Activated naive CD8-positive, alpha-beta T cell treated with anti-CD3 and anti-CD28 coated beads, Interleukin-2, amount 50 U/mL, for 24 hours (primary cell): ENCODE measurements around the gene UBL3.

Source experiments
- ATAC-seq: fragments of 150-1000 bp; cut with Tn5 transposase; one replicate; pipeline ENCODE4 v1.10.0; 2021
- DNase-seq: peaks from one replicate; pipeline ENCODE4 v3.0.0; 2021
- H3K27ac Mint-ChIP-seq: one replicate; pipeline ENCODE4 v1.8.0; 2021; ENCODE audit warnings: mild to moderate bottlenecking, mixed read lengths
- H3K27me3 Mint-ChIP-seq: one replicate; pipeline ENCODE4 v1.8.0; 2021; ENCODE audit warnings: mixed read lengths
- H3K36me3 Mint-ChIP-seq: one replicate; pipeline ENCODE4 v1.8.0; 2021; ENCODE audit warnings: low read depth, mixed read lengths
- H3K4me1 Mint-ChIP-seq: one replicate; pipeline ENCODE4 v1.8.0; 2021; ENCODE audit warnings: mixed read lengths
- H3K4me3 Mint-ChIP-seq: one replicate; pipeline ENCODE4 v1.8.0; 2021; ENCODE audit warnings: mild to moderate bottlenecking, moderate library complexity, mixed read lengths
- H3K9me3 Mint-ChIP-seq: one replicate; pipeline ENCODE4 v1.8.0; 2021; ENCODE audit warnings: mixed read lengths

The UBL3 gene

DNA sequence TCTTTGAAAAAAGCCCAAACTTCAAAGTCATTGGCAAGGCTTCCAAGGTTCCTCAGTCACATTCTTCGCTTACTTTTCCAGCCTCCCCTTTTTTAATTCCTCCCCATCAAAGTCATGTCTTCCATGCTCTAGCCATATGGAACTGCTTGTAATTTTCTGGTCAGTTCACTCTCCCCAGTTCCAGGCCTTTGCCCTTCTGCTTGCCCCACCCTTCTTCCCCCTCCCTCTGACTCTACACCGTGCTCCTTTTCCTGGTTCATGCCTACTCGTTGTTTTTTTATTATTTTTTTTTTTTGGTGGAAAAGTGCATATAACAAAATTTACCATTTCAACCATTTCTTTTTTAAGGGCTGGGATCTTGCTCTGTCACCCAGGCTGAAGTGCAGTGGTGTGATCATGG lies 102.3 kb downstream of the UBL3 start:
- no peak overlapping the region for H3K27ac Mint-ChIP-seq
- no peak overlapping the region for H3K4me3 Mint-ChIP-seq
- no peaks in the 10 kb centered on the region for H3K36me3 Mint-ChIP-seq
- no peaks in the 10 kb centered on the region for H3K9me3 Mint-ChIP-seq
- peaks cover 14% of the 10 kb centered on the region for H3K27me3 Mint-ChIP-seq
- no peaks in the 10 kb centered on the region for H3K4me1 Mint-ChIP-seq
- no peak for ATAC-seq
- no peak for DNase-seq

DNA sequence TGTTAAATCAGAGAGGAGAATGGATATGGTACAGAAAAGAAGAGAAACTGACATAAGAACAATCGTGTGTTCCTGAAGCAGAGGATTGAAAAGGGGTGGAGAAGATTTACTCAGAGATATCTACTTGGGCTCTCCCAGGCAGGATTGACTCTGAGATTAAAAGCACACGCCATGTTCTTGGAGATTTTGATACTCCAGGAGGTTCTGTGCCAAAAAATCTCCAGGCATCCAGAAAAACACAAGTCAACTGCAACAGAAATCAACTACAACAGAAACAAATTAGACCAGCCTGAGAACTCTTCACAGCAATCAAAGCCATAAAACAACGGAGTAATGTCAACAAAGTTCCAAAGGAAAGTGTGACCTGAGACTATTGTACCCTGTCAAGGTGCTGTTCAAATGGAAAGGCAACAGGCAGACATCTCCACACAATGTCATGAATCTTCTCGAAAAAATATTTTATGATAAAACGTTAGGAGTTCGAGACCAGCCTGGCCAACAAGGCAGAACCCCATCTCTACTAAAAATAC lies 104.2 kb downstream of the UBL3 start:
- Mint-ChIP-seq H3K4me1 (no peaks in the 10 kb centered on the region), H3K4me3 (no peak overlapping the region), H3K27me3 (peaks cover 14% of the 10 kb centered on the region), H3K9me3 (no peaks in the 10 kb centered on the region), H3K36me3 (no peaks in the 10 kb centered on the region), H3K27ac (no peak overlapping the region)
- DNase-seq (no peak), ATAC-seq (no peak)

DNA sequence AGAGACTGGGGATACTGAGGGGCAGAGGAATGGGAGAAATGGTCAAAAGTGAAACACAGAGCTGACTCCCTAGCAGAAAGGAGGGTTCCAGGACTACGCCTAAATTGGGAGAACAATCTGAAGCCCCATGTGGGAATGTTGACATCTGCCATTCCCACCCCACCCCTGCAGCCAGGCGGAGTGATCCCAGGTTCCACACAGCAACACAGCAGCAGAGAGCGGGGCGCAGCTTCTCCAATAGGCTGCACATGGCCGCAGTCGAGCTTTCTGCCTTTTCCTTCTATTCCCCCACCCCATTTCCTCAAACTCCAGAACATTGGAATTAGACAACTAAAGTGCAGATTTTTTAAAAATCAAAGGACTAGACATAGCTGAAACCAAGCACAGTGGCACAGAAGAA lies 104.7 kb downstream of the UBL3 start:
- no peak for ATAC-seq
- Mint-ChIP-seq H3K36me3 (no peaks in the 10 kb centered on the region), H3K27ac (no peak overlapping the region)

DNA sequence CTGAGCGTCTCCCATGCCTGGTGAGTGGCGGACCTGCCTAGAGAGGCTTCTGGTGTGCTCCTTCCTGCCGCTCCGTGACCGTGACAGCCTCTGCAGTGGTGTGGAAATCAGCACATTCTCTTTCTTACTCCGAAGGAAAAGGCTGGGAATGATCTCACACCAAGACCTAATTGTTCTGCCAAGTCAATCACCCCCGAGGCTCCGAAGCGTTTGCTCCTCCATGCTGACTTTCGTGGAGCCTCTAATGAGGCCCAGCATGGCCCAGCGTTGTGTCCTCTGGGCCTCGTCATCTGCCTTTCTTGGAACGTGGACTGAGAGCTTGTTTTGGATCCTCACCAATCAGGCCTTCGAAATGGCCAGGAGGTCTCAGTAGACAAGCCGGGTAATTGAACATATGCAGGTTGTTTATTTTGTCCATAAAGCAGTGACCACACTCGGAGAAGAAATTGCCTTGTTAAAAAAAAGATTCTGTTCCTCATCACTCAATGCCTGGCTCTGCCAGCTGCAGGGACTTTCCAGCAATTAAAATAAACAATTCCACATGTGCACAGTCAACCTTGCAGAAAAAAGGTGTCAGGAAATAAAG lies 107.1 kb downstream of the UBL3 start:
- H3K4me3 Mint-ChIP-seq = no peak overlapping the region
- H3K9me3 Mint-ChIP-seq = no peaks in the 10 kb centered on the region
- DNase-seq (no peak), ATAC-seq (no peak)
- H3K4me1 Mint-ChIP-seq = no peaks in the 10 kb centered on the region
- H3K27me3 Mint-ChIP-seq = peaks cover 10% of the 10 kb centered on the region
- no peak overlapping the region for H3K27ac Mint-ChIP-seq
- H3K36me3 Mint-ChIP-seq = no peaks in the 10 kb centered on the region

More for the DNA sequence above, 104.7 kb downstream of the UBL3 start:
- Mint-ChIP-seq H3K27me3 (peaks cover 14% of the 10 kb centered on the region), H3K4me1 (no peaks in the 10 kb centered on the region), H3K4me3 (no peak overlapping the region), H3K9me3 (no peaks in the 10 kb centered on the region)
- no peak for DNase-seq

DNA sequence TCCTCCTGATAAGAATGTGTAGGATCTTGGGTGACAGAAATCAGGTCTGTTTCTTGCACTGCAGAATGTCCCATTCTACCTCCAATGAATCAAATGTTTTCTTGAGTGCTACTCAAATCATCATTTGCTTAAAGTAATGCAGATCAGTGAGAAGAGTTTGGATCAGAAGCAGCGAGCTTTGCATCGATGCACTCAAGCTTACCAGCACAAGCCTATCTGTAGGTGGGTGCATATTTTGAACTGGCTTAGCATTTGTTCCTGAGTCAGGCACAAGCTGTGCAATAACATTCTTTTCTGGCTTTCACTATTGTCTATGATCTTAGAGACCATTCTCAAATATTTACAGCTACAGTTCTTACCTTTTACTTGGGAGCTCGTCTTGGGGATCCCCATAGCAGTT lies 109.5 kb downstream of the UBL3 start:
- ATAC-seq (no peak), DNase-seq (no peak)
- no peaks in the 10 kb centered on the region for H3K36me3 Mint-ChIP-seq
- no peak overlapping the region for H3K4me3 Mint-ChIP-seq
- H3K9me3 Mint-ChIP-seq = no peaks in the 10 kb centered on the region
- H3K27ac Mint-ChIP-seq = no peak overlapping the region
- H3K27me3 Mint-ChIP-seq = peaks cover 7% of the 10 kb centered on the region
- H3K4me1 Mint-ChIP-seq = no peaks in the 10 kb centered on the region

DNA sequence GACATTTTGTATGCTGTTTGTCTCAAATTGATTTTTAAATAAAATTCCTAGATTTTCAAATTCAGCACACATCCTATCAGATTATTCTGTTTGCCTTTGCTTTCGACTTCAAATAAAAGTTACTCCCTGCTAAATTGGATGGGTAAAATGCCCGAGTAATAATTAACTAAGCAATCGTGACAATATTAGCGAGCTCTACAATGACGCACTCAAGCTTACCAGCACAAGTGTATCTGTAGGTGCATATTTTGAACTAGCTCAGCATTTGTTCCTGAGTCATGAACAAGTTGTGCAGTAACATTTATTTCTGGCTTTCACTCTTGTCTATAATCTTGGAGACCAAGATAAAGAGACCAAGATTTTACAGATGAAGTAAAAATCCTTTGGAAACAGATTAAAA lies 113.4 kb downstream of the UBL3 start:
- no peaks in the 10 kb centered on the region for H3K9me3 Mint-ChIP-seq
- H3K4me3 Mint-ChIP-seq = no peak overlapping the region
- peaks cover 11% of the 10 kb centered on the region for H3K4me1 Mint-ChIP-seq
- H3K36me3 Mint-ChIP-seq = no peaks in the 10 kb centered on the region
- H3K27ac Mint-ChIP-seq = no peak overlapping the region
- ATAC-seq (no peak), DNase-seq (no peak)
- peaks cover 26% of the 10 kb centered on the region for H3K27me3 Mint-ChIP-seq

DNA sequence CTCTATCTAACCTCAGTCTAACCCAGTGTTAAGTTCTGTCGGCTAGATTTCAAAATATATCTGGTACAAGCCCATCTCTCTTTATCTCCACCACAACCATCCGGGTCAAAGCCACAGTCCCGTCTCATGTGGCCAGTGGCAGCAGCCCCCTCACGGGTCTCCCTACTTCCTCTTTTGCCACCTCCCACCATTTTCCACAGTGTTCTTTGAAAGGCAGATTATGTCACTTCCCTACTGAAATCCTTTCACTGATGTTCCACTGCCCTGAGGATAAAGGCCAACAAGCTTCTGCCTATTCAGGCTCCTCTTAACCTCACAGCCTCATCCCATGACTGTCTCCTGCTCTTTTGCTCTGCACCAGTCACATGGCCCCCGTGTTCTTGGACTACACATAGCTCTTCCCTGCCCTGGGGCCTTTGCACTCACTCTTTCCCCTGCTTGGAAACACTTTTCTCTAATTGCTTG lies 117.2 kb downstream of the UBL3 start:
- peaks cover 11% of the 10 kb centered on the region for H3K4me1 Mint-ChIP-seq
- no peak overlapping the region for H3K4me3 Mint-ChIP-seq
- H3K27ac Mint-ChIP-seq = no peak overlapping the region
- DNase-seq (no peak), ATAC-seq (peak; percentile 86)
- H3K9me3 Mint-ChIP-seq = no peaks in the 10 kb centered on the region
- H3K36me3 Mint-ChIP-seq = no peaks in the 10 kb centered on the region
- peaks cover 61% of the 10 kb centered on the region for H3K27me3 Mint-ChIP-seq

DNA sequence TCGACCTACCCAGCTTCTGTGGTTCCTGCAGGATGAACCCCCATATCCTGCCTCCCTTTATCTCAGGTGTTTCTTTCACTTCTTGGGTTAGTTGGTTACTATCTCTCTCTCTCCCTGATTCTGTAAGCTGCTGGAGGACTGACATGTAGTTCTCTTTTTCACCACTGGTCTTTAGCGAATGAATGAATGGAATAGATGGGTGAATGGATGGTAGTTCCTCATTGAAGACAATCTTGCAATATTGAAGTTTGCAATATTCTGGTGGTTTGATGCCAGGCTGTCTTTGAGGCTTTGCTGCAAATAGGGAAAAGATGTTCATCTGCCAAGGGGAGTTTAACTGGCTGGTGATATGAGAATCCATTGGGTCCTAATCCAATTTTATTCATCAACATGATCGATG lies 120.2 kb downstream of the UBL3 start:
- no peak for ATAC-seq
- H3K4me1 Mint-ChIP-seq = peaks cover 11% of the 10 kb centered on the region
- no peaks in the 10 kb centered on the region for H3K36me3 Mint-ChIP-seq
- peaks cover 5% of the 10 kb centered on the region for H3K9me3 Mint-ChIP-seq
- H3K4me3 Mint-ChIP-seq = no peak overlapping the region
- no peak overlapping the region for H3K27ac Mint-ChIP-seq
- DNase-seq = no peak
- peaks cover 65% of the 10 kb centered on the region for H3K27me3 Mint-ChIP-seq

DNA sequence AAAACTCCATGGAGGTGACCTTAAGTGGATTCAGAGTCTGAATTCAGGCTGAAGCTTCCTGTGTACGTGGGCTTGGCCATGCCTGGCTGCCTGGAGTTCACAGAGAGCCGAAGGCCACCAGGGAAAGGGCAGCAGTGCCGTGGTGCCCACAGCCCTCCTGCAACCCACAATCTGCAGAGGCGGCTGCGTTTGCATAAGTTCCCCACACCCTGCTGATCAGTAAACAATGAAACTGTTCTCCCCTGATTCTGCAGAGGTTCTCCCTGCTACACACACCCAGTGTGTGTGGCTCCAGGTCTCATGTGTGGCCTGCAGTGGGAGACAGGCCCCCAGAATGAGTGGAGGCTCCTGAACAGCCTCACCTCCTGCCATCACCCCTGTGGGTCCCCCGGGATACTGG lies 128.0 kb downstream of the UBL3 start:
- H3K9me3 Mint-ChIP-seq = peaks cover 5% of the 10 kb centered on the region
- H3K27ac Mint-ChIP-seq = no peak overlapping the region
- no peaks in the 10 kb centered on the region for H3K36me3 Mint-ChIP-seq
- ATAC-seq = no peak
- no peaks in the 10 kb centered on the region for H3K4me1 Mint-ChIP-seq
- H3K27me3 Mint-ChIP-seq = peaks cover 18% of the 10 kb centered on the region
- DNase-seq = no peak
- H3K4me3 Mint-ChIP-seq = no peak overlapping the region

DNA sequence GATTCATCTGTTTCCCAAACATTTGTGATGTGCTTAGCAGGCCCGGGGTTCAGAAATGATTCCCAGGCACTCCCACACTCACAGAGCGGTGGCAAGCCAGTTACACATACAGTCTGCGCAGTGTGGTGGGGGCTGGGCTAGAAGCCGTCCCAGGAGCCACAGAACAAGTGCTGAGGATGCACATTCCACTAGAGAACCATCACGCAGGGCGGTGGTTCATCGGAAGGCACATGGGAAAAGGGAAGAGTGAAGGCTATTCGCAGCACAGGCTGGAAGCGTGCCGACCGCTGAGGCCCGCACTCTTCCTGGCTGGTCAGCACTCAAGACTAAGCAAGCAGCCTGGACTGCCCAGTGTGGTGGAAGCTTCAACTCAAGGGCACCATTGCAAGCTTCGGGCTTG lies 128.7 kb downstream of the UBL3 start:
- peaks cover 14% of the 10 kb centered on the region for H3K27me3 Mint-ChIP-seq
- H3K27ac Mint-ChIP-seq = no peak overlapping the region
- H3K4me1 Mint-ChIP-seq = no peaks in the 10 kb centered on the region
- H3K4me3 Mint-ChIP-seq = no peak overlapping the region
- H3K36me3 Mint-ChIP-seq = no peaks in the 10 kb centered on the region
- ATAC-seq = no peak
- no peak for DNase-seq
- H3K9me3 Mint-ChIP-seq = peaks cover 5% of the 10 kb centered on the region

DNA sequence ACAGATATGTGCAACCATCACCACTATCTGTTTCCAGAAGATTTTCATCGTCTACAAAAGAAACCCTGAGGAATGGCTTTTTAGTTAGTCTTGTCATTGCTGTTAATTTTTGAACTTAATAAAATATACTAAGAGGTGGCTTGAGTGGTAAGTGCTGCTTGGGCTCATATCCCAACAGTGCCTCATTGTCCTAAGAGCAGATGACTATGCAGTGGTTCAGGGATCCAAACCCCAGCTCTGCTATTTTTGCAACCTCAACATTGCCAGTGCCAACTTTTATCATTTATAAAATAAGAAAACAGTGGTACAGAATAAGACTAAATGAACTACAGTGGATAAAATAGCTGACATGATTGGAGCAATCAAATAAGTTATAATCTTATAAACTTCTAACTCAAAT lies 131.7 kb downstream of the UBL3 start:
- Mint-ChIP-seq H3K27ac (no peak overlapping the region), H3K27me3 (peaks cover 14% of the 10 kb centered on the region)

DNA sequence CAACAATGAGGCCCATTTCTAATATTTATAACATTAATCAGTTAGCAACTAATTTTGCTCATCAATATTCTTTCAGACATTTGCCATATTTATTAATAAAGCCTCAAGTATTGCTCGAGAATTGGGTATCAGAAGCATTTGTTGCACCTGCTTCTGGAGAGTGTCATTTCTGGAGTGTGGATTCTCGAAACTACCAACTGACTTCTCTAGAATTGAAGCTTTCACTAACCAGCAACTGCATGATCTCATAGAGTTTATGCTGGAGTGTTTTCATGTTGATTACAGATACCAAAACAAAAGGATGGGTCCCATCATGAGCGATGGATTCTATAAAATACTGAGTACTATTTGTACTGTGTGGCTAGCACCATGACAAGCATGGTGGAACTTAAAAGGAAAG lies 133.9 kb downstream of the UBL3 start:
- Mint-ChIP-seq H3K27ac (no peak overlapping the region), H3K36me3 (no peaks in the 10 kb centered on the region), H3K4me1 (no peaks in the 10 kb centered on the region), H3K27me3 (peaks cover 13% of the 10 kb centered on the region), H3K9me3 (no peaks in the 10 kb centered on the region), H3K4me3 (no peak overlapping the region)
- no peak for ATAC-seq
- no peak for DNase-seq

More for the DNA sequence above, 131.7 kb downstream of the UBL3 start:
- DNase-seq (no peak), ATAC-seq (no peak)
- Mint-ChIP-seq H3K4me3 (no peak overlapping the region), H3K9me3 (no peaks in the 10 kb centered on the region), H3K36me3 (no peaks in the 10 kb centered on the region), H3K4me1 (no peaks in the 10 kb centered on the region)
